HPDE6-E6E7 (cell line): ENCODE data around the gene MBD2.
"Not testable (repeated sequence)": the region's sequence is repeated elsewhere in the genome, so short reads cannot be mapped to it uniquely, and the experiment has no call there.

Experiments
- DNase-seq: peaks from one replicate; pipeline ENCODE4 v3.0.0; 2011; ENCODE audit warnings: missing footprints; ENCODE audit errors: extremely low spot score

Gene MBD2

DNA sequence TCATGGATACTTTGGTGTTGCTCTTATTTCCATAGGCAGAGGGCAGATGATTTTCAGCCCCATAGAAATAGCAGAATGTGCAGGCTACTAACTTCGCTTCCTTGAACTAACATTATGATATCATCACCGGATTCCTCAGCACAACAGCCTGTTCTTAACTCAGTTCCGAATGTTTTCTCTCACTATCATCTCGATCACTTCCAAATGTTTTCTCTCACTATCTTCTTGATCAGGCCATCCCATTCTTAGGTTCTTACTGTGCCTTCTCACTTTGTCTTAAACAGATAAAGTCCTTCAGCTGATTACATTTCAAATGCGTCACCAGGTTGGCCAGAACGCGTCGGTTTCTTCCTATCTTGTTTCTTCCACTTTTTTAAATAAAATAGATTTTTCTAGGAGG, 11.4 kb upstream of the MBD2 start:
- no peak for DNase-seq

DNA sequence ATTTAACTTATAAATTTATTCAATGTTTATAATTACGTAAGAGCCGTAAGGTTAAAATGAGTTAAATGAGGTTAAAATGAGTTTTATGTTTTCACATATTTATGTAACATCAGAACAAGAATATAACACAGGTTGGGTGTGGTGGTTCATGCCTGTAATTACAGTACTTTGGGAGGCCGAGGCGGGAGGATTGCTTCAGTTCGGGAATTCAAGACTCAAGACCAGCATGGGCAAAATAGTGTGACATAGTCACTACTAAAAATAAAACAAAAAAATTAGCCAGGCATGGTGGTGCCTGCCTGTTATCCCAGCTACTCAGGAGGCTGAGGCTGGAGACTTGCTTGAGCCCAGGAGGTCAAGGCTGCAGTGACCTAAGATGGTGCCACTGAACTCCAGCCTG, 9.3 kb upstream of the MBD2 start:
- no peak for DNase-seq

DNA sequence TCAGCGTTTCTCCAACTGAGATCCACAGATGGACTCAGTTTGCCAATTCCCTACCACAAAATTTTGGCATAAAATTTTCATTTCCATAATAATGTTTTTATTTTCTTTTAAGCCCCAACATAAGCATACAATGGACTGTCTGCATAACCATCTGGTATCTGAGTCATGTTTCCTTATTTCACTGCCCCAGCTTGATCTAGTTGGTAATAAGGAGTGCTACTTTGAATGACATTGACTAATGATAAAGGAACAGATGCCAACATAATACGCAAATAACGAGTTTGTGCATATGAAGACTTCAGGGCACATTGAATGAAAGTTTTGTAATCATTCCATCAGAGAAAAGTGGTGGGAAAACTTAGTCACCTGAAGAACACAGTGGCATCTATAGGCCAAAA, 8.8 kb upstream of the MBD2 start:
- peak; percentile 70 for DNase-seq

DNA sequence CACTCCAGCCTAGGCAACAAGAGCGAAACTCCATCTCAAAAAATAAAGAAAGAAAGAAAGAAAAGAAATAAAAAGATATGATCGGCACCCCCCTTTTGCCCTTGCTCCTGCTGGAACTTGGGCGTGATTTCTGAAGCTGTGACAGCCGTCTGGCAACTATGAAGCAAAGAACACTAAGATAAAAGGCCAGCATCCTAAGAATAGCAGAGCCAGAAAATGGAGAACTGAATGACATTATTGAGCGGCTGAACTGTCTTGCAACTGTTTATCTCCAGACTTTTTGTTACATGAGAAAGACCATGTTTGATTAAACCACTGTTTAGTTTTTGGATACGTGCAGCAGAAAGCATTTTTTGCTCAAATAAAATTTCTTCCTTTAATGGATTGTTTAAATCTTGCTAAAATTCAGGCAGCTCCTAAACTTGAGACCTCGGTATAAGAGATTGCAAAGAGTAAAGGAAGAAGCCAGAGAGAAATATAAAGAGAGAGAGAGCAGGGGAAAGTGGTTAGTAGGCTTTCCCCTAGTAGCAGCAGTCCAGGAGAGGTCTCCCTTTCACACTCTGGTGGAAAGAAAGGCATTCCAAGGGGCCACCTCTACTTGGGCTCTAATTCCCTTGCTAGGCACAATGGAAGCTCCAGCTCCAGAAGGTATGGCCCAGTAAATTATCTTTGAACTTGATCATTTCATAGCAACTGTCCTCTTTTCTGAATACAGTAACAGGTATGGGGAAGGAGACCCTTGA, 8.2 kb upstream of the MBD2 start:
- DNase-seq: no peak

DNA sequence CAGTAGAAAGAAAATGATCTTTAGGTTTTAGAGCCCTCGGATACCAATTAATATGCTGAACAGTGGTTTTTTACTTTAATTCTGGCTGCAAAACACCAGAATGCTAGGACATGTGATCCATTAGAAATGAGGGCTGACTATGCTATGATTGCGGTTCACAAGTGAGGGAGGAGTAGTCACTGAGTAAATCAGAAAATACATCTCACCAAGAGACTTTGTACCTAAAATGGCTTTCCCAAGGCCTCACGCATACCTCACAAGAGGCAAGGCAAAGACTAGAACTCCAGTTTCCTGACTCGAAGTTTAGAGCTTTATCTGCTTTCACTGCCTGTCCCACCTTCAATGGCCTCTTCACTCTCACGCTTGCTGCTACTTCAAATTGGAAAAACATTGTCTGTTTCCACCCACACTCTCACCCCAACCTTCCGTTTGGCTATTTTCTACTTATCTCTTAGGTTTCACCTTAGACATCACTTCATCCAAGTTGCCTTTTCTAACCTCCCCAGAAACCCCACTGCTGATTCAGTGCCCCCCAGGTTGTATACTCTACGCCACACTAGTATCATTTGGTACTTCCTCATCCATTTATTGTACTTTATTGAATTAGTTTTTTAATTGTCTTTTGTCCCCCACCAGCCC, 5.1 kb upstream of the MBD2 start:
- DNase-seq: no peak

DNA sequence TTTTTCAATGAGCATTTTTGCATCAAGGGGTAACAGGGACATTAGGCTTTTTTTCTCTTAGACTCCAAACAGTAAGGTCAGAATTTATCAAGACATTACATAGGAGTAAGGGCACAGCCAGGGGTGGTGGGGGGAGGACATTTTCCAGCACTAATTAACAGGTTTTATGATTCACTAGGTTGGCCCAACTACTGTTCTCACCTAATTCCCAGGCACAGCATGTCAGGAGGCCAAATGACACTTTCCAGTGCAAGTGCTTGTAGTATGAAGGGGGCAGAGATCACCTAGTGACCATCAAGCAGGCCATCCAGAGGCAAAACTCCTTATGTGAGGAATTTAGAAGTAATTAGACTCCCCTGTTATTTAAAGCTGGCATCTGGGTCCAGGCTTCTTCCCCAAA, 3.9 kb upstream of the MBD2 start:
- no peak for DNase-seq

DNA sequence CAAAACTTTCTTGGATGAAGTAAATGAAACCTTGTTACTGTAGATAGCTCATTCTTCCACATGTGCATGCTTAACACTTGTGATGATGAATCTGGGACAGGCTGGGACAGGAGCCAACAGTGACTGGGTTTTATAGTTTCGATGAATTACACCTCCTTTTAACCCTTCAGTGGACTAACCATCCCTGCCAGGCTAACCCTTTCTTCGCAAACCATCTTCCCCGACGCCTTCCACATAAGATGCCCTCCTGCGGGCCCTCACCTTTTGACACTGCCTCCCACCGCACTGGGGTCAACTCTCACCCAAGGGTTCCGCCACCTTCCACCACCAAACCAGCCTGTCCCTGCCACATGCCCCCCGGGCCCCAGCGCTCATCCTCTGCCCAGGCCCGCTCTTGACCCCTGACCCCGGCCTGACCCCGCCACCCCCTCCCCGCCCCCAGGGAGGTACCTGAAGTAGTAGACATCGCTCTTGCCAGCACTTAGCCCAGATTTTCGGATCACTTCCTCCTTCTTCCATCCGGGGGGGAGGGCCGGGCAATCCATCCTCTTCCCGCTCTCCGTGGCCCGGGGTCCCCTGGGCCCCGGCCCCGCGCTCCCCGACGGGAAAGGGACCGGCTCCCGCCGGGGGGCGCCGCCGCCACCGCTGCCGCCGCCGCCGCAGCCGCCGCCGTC, 764 bp downstream of the MBD2 start:
- peak; percentile 63 for DNase-seq

DNA sequence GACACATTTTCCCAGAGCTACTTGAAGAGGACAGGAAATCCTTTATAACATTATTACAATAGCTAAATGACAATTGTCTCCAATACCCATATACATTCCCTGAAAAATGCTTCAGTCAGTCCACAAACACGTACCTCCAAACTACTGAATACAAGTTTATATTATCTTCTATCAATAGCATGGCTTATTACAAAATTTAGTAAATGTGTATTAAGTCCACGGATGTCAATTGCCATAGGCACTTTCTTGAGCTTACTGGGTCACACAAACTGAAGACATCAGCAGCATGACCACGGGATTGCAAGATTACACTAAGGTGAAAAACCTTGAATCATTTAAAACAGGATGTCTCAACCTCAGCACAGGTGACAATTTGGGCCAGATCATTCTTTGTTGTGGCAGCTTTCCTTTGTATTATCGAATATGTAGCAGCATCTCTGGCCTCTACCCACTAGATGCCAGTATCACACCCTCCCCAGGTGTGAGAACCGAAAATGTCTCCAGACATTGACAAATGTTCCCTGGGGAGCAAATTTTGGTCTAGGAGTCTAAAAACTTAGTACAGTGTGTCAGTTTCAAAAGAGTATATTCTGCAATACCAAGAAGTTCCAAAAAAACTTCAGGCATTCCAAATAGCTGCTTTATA, 1.4 kb downstream of the MBD2 start:
- DNase-seq: peak; percentile 5

DNA sequence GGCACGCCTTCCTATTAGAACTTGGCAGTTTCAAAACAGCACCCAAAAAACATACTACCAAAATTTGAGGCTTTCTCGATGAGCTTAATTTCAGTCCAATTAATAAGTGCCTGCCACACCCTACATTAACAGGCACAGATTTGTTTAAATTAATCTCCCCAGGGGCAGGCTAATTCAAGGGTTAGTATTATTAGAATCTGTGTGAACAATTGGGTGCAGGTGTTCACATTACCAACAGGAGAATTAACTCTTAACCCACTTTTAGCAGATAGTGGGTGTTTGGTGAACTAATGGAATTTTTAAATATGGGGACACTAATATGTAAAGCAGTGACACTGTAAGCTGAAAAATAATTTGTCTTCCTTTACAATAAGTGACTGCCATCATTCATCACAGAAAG, 4.1 kb downstream of the MBD2 start:
- DNase-seq: no peak

DNA sequence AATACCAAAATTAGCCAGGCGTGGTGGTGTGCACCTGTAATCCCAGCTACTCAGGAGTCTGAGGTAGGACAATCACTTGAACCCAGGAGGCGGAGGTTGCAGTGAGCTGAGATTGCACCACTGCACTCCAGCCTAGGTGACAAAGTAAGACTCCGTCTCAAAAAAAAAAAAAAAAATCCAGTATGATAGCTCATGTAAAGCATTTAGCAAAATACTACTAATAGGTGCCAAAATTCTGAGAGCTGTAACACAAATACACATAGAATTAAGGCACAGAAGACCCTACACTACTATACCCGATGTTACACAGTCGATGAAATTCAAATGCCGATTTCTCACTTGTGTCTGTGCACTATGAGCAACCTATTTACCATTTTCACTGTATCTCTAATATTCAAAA, 5.7 kb downstream of the MBD2 start:
- DNase-seq: not testable (repeated sequence)

DNA sequence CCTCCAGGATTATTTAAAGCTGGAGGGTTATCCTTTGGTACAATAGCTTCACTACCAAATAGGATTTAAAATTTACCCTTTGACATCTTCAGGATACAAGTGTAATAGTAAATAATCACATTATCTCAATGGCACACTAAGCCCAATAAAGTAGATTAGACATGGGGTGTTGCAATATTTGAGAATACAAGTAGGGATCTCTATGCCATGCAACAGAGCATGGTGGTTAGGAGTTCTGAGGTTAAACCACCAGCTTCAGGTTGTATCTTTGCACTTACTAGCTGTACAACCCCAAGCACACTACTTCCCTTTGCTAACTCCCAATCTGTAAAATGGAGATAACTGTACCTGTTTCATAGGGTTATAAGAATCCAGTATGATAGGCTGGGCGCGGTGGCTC, 6.2 kb downstream of the MBD2 start:
- no peak for DNase-seq

DNA sequence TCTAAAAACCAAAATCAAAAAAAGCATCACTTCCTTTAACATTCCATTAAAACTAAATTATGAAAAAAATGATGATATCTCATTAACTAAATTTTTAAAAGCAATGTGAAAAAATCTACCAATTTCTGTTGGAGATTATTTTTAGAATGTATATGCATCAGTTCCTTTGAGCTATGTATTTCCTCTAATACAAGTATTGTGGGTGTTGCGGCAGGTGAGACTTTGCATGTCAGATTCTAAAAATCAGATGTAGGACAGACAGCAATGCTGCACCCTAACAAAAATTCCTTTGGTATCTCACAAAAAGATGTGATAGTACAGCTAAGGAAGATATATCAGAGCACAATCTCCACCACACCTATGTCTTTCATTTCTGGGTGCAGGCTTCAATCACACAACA, 6.8 kb downstream of the MBD2 start:
- no peak for DNase-seq

DNA sequence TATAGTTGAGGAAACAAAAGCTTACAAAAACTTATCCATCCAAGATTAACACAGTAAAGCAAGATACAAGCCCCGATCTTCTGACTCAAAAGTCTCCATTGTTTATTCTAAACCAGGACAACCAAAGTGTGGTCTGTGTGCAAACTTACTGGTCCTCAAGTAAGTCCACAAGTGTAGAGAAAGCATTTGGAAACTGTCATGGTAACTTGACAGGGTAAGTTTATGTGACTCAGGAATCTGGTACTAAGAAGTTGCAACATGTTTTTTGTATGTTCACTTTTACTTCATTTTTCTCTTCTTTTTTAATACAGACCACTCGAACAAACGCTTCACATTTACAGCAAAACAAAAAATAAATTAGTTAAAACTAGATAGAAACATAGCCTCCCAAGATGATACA, 9.4 kb downstream of the MBD2 start:
- no peak for DNase-seq

DNA sequence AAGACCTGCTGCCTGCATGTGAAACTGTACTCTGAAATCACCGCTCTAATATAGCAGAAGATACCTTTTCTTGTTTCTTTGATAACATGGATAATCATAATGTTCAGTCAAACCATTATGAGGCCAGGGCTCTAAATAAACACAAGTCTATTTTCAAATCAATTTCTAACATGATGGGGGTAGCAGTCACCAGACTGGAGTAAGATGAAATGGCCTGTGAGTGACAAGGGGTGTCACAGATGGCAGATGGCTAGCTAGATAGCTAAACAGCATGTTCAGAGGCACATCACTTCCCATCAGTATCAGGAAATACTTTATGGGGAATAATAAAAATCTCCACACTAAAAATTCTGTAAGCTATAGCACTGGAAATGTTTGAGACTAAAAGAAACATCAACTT, 14.0 kb downstream of the MBD2 start:
- no peak for DNase-seq

DNA sequence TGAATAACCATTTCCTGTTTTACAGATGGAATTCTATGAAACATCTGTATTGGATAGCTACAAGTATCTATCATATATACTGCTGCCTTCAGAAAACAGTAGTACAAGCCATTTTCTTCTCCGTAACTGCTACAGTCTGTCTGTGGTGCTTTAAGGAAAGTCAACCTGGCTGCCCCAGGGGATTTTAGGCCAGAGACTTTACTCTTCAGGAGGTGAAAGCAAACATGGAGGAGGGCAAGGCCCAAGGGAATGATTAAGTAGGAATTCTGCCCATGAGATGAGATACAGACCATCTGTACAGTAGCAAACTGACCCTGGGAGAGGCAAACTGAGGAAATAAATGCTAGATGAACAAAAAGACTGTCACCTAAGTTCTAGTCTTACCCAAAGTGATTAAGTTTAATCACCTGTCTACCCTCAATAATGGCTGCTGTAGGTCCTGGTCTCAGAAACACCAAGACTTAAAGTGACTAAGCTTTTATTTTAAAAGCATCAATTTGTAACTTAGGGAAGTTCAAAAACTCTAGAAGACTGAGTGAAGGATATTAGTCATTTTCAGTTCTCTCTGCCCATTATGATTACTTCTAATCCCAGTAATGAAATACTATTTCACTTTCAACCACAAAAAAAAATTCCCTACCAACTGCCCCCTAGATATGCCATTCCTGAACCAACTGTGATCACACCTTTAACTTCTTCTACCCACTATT, 14.8 kb downstream of the MBD2 start:
- DNase-seq: no peak

DNA sequence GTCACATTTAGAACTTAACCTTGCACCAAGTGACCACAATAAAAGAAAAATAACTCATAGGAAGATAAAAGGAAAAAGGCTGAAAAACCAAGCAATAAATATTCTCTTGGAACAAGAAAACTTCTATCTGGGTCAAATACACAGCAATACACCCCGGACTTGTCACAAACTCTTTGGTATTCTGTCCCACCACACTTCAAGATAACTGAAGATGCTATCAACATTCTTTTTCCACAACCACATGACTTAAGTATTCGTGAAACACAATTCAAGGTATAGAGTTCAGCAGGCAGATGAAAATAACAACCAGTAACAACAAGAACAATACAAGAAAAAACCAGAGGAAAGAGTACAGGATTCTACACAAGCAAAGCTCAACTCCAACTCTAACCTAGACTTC, 18.0 kb downstream of the MBD2 start:
- DNase-seq: no peak

DNA sequence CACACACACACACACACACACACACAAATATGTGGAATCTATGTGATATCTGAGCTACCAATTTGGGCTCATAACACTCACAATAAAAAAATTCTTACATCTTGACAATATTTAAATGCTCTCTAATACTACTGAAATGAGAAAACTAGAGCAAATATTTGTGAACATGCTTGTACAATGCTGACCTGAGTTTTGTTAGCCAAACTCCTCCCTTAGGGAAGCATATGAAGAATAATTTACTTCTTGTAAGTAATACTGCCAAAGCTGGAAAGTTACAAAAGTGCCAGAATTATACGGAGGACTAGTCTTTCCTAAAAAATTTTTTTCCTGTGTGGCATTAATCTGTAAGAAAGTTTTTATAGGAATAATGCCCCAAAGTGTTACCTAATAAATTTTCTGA, 18.5 kb downstream of the MBD2 start:
- DNase-seq: no peak

DNA sequence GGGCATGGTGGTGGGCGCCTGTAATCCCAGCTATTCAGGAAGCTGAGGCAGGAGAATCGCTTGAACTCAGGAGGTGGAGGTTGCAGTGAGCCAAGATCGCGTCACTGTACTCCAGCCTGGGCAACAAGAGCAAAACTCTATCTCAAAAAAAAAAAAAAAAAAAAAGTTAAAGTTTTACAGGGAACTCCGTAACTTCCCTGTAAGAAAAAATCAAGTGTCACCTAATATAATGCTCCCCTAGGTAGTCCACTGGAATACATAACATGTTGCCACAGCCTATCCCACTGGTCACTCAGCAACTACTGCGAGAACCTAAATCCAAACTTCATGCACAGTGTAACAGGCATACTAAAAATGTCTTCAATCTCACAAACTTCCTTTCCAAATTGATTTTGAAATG, 19.0 kb downstream of the MBD2 start:
- not testable (repeated sequence) for DNase-seq

DNA sequence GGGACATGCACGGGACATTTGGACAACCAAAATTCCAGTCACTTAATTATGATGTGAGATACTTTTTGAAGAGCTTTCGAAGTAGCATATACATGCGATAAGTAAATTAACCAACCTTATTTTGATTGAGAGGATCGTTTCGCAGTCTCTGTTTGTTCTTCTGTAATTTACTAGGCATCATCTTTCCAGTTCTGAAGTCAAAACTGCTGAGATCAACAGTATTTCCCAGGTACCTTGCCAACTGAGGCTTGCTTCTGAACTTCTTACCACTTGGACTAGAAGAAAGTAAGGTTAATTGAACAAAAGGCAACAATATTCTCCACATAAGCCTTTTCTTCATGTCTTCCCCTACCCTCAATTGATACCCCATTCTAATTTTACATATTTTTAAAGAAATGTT, 19.6 kb downstream of the MBD2 start:
- DNase-seq: no peak

DNA sequence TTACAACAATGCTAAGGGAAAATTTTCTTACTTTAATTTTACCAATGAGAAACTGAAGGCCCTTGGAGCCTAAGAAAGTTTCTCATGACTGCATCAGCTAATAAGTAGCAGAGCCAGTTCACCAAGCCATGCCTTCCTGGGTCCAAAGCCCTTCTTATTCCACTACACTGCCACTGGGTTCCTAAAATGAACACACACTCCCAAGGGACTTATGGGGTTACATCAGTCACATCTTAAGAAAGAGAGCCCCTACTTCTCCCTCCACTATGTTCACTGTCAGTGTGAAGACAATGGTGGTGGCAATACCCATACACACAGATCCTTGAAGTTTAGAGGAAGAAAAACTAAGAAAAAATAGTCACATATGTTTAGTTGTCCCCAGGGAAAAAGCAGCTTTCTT, 20.6 kb downstream of the MBD2 start:
- no peak for DNase-seq

DNA sequence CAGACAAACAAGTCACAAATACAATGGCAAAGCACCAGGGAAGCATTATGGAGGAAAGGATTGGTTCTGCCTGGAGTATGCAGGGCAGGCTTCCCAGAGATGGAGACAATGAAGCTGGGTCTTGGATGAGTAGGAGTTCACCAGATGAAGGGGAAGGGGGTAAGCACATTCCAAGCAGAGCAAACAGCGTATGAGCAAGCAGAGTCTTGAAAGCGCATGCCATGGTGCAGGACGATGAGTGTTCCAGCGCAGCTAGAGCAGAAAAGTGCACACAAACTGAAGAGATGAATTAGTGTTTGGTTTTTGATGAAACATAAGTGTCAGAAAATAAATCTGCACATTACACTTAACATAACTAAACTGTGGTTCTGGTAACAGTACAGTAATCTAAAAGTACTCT, 21.6 kb downstream of the MBD2 start:
- no peak for DNase-seq

DNA sequence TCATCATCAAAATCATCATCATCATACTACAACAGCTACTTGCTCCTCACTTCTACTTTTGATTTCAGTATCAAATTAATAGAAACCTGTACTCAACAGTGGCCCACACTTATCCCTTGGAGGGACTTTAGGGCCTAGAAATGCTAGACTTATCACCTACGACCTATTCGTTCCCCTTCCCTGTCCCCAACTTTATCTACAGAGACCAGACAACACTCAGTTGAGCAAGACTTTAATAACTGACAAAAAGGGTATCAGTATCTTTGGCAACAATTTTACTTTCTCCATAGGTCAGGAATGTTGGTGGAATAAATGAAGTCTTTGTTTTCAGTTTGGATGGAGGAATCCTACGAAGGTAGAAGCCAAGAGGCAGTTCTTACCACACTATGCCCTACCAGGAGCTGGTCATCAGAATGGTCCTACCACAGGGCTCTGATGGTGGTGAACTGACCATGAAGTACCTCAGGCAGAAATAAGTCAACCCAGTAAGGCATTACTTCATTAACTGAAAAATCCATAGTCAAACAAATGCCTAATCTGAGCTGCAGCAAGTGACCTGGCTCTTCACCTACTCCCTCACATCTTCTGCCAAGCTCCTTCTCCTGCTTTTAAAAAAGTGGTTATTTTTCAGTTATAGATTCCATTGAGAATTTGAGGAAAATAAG, 26.6 kb downstream of the MBD2 start:
- no peak for DNase-seq
